GM08714 (cell line): ENCODE data around the gene NDUFS1.

Experiments used
- H3K4me3 ChIP-seq: fragments of 200-500 bp; sonication (Bioruptor generic); 2 replicates; pipeline ENCODE4 v1.5.1; 2014; ENCODE audit warnings: mild to moderate bottlenecking, low read length, inconsistent platforms
- ZNF274 ChIP-seq: IDR thresholded peaks from 2 replicates; pipeline ENCODE4 v1.6.1; 2012; ENCODE audit warnings: mild to moderate bottlenecking, low read depth, low read length

The NDUFS1 gene

GRCh38 chr2:206075113-206075512 lies 84.1 kb downstream of the NDUFS1 start:
- H3K4me3 ChIP-seq: no peak overlapping the region
- TF ChIP-seq ZNF274: no peak

GRCh38 chr2:206071807-206072206 lies 87.4 kb downstream of the NDUFS1 start:
- no peak overlapping the region for H3K4me3 ChIP-seq
- no peak for TF ChIP-seq ZNF274

- no peak for TF ChIP-seq ZNF274
- H3K4me3 ChIP-seq: no peak overlapping the region
These were observed 89.8 kb downstream of the NDUFS1 start for GRCh38 chr2:206069417-206069816.

GRCh38 chr2:206068207-206068606 lies 91.0 kb downstream of the NDUFS1 start:
- H3K4me3 ChIP-seq: no peak overlapping the region
- TF ChIP-seq ZNF274: no peak
